Keratinocyte (primary cell): ENCODE measurements around the gene LAMA4. TPM values are rescaled to one million over a fixed set of nuclear protein-coding genes. Genes with fewer than 3 reads are reported as not detected.

Experiments
- DNase-seq: peaks from one replicate; pipeline ENCODE4 v3.0.0-alpha.2; 2011; ENCODE audit warnings: low read depth, missing footprints, low spot score
- FAIRE-seq: peaks from 2 replicates; lab custom pipeline; 2011; peaks lifted over from hg19 to GRCh38; lab: Jason Lieb, UNC
- H2AFZ ChIP-seq: 2 replicates; pipeline ENCODE4 v1.6.0; 2012; ENCODE audit warnings: low read length, control low read depth, inconsistent platforms; ENCODE audit not compliant: control insufficient read depth
- H3K27ac ChIP-seq: 2 replicates; pipeline ENCODE4 v1.5.1; 2011; ENCODE audit warnings: low read length; ENCODE audit not compliant: control insufficient read depth, insufficient read depth
- H3K27me3 ChIP-seq: 3 replicates; pipeline ENCODE4 v1.6.0; 2011; ENCODE audit warnings: low read length; ENCODE audit not compliant: control insufficient read depth, insufficient read depth; ENCODE audit errors: extremely low read depth
- H3K36me3 ChIP-seq, 2 experiments: 2 replicates in 1 of 2; 3 replicates in 1 of 2; pipeline ENCODE4 v1.5.1; 2011; ENCODE audit warnings: low read length in 2 of 2, mild to moderate bottlenecking in 1 of 2; ENCODE audit not compliant: control insufficient read depth in 2 of 2, insufficient read depth in 2 of 2; ENCODE audit errors: extremely low read depth in 1 of 2
- H3K4me1 ChIP-seq: 3 replicates; pipeline ENCODE4 v1.5.1; 2011; ENCODE audit warnings: low read length; ENCODE audit not compliant: control insufficient read depth, insufficient read depth; ENCODE audit errors: extremely low read depth
- H3K4me2 ChIP-seq: 3 replicates; pipeline ENCODE4 v1.6.0; 2011; ENCODE audit warnings: low read depth, low read length; ENCODE audit not compliant: control insufficient read depth, insufficient read depth; ENCODE audit errors: extremely low read depth
- H3K4me3 ChIP-seq, 3 experiments: fragments of 200-600 bp in 1 of 3; sonication (generic) in 1 of 3; 2 replicates in 2 of 3; 3 replicates in 1 of 3; pipeline ENCODE4 v1.5.1; 2011 to 2016; ENCODE audit warnings: low read length in 3 of 3, mild to moderate bottlenecking in 3 of 3, control low read depth in 2 of 3, inconsistent platforms in 1 of 3, low read depth in 1 of 3, mixed read lengths in 1 of 3, mixed run types in 1 of 3, moderate library complexity in 1 of 3; ENCODE audit not compliant: control insufficient read depth in 2 of 3, insufficient read depth in 2 of 3; ENCODE audit errors: extremely low read depth in 1 of 3
- H3K79me2 ChIP-seq: 2 replicates; pipeline ENCODE4 v1.6.0; 2012; ENCODE audit warnings: low read length; ENCODE audit not compliant: control insufficient read depth, insufficient read depth
- H3K9ac ChIP-seq: 3 replicates; pipeline ENCODE4 v1.6.0; 2011; ENCODE audit warnings: low read length; ENCODE audit not compliant: control insufficient read depth, insufficient read depth; ENCODE audit errors: extremely low read depth
- H3K9me1 ChIP-seq: 3 replicates; pipeline ENCODE4 v1.6.0; 2011; ENCODE audit warnings: low read length; ENCODE audit not compliant: control insufficient read depth, insufficient read depth; ENCODE audit errors: extremely low read depth
- H3K9me3 ChIP-seq: 2 replicates; pipeline ENCODE4 v1.5.1; 2012; ENCODE audit warnings: low read depth, low read length; ENCODE audit not compliant: control insufficient read depth
- H4K20me1 ChIP-seq: 3 replicates; pipeline ENCODE4 v1.6.0; 2011; ENCODE audit warnings: low read length; ENCODE audit not compliant: control insufficient read depth, insufficient read depth; ENCODE audit errors: extremely low read depth
- CTCF ChIP-seq, 3 experiments: IDR thresholded peaks in 1 of 3; conservative IDR thresholded peaks in 1 of 3; optimal IDR thresholded peaks in 1 of 3; 2 replicates in 2 of 3; 3 replicates in 1 of 3; pipeline versions ENCODE3 to v1.5.1; 2011; ENCODE audit warnings: low read length in 3 of 3, mild to moderate bottlenecking in 3 of 3, moderate library complexity in 2 of 3, control low read depth in 1 of 3, inconsistent platforms in 1 of 3; ENCODE audit not compliant: insufficient read depth in 2 of 3; ENCODE audit errors: extremely low read depth in 1 of 3
- EZH2 ChIP-seq: IDR thresholded peaks from one replicate; pipeline ENCODE4 v1.6.1; 2012; ENCODE audit warnings: inconsistent platforms, mild to moderate bottlenecking, low read length, moderate library complexity
- dilution Hi-C: fragments of 300-500 bp; cut with MboI; formaldehyde crosslinking; loops from one replicate; pipeline ENCODE4 v1.7.0; 2020; ENCODE audit warnings: low sequenced_read_pairs; ENCODE audit not compliant: extremely low pct_ligation_motif_present
- polyA plus RNA-seq, 5 experiments: library from polyadenylated mRNA; depleted of rRNA in 3 of 5; stranded (reverse) in 3 of 5; stranded (forward) in 1 of 5; unstranded in 1 of 5; fragments of >200 nt; gene quantifications; 1 replicate in 1 of 5; 2 replicates in 3 of 5; 3 replicates in 1 of 5; pipeline versions ENCODE4 v1.2.1 to v1.2.3, GENCODE V29; 2011 to 2012; ENCODE audit warnings: missing spikeins in 2 of 5, low read depth in 1 of 5, low replicate concordance in 1 of 5

LAMA4 gene
- polyA plus RNA-seq, 1 donor (not counting 4 experiments of a cell fraction or from before 2014, with no cell fraction given) = 0.12 TPM

- H3K9me3 ChIP-seq = no peaks in the 10 kb centered on the region
- DNase-seq (no peak), FAIRE-seq (no peak)
- H3K4me3 ChIP-seq = no peak overlapping the region
- no peaks in the 10 kb centered on the region for H4K20me1 ChIP-seq
- dilution Hi-C loops = no loop called here
- peaks cover 9% of the 10 kb centered on the region for H3K4me1 ChIP-seq
- no peaks in the 10 kb centered on the region for H3K79me2 ChIP-seq
- no peaks in the 10 kb centered on the region for H3K36me3 ChIP-seq
- no peak for TF ChIP-seq EZH2
- H3K9ac ChIP-seq = no peak overlapping the region
- H3K27ac ChIP-seq = no peak overlapping the region
- peak overlapping the region; percentile 88 for H3K4me2 ChIP-seq
- no peaks in the 10 kb centered on the region for H3K9me1 ChIP-seq
- H2AFZ ChIP-seq = no peak overlapping the region
- H3K27me3 ChIP-seq = peaks cover 10% of the 10 kb centered on the region
These were observed 554 bp upstream of the LAMA4 start for GRCh38 chr6:112254921-112255320.

- peak overlapping the region; percentile 88 for H3K4me2 ChIP-seq
- no peaks in the 10 kb centered on the region for H3K36me3 ChIP-seq
- no peaks in the 10 kb centered on the region for H3K9me1 ChIP-seq
- H3K9ac ChIP-seq = no peak overlapping the region
- H3K9me3 ChIP-seq = no peaks in the 10 kb centered on the region
- no peaks in the 10 kb centered on the region for H3K79me2 ChIP-seq
- peak overlapping the region; percentile 31 to 81 (median 67) for H3K4me3 ChIP-seq
- H3K4me1 ChIP-seq = peaks cover 9% of the 10 kb centered on the region
- dilution Hi-C loops = no loop called here
- TF ChIP-seq EZH2 (no peak), CTCF (optimal IDR thresholded peaks at IDR 0.05 in 1 of 3, IDR thresholded peaks at IDR 0.05 in 1 of 3, conservative IDR thresholded peaks at IDR 0.05 in 1 of 3; ENCODE audit: extremely low read depth in 1 of 3, insufficient read depth in 2 of 3, low read length in 3 of 3) (no peak)
- H3K27me3 ChIP-seq = peaks cover 10% of the 10 kb centered on the region
- no peaks in the 10 kb centered on the region for H4K20me1 ChIP-seq
- no peak overlapping the region for H3K27ac ChIP-seq
- H2AFZ ChIP-seq = peak overlapping the region; percentile 97
- DNase-seq (no peak), FAIRE-seq (no peak)
These were observed 898 bp downstream of the LAMA4 start for GRCh38 chr6:112253498-112253840.
